Sigmoid colon (tissue), 7 donors: ENCODE results near the gene COL5A1. TPM values are rescaled to one million over a fixed set of nuclear protein-coding genes. Genes with fewer than 3 reads are reported as not detected.

Source experiments
- DNase-seq: peaks from one replicate; pipeline ENCODE4 v3.0.0-alpha.2; 2019
- H3K27ac ChIP-seq, 4 donors: fragments of 200-600 bp; sonication (generic); one replicate each; pipeline ENCODE4 v1.5.1; 2016 to 2019; ENCODE audit warnings: mild to moderate bottlenecking in 1 of 4
- H3K27me3 ChIP-seq, 3 donors: fragments of 200-600 bp; sonication (generic); one replicate each; pipeline ENCODE4 v1.5.1; 2019; ENCODE audit warnings: mild to moderate bottlenecking in 1 of 3
- H3K36me3 ChIP-seq, 4 donors: fragments of 200-600 bp; sonication (generic); one replicate each; pipeline ENCODE4 v1.5.1; 2016 to 2019
- H3K4me1 ChIP-seq, 4 donors: fragments of 200-600 bp; sonication (generic); one replicate each; pipeline ENCODE4 v1.5.1; 2017 to 2019
- H3K4me3 ChIP-seq, 4 donors: fragments of 200-600 bp; sonication (generic); one replicate each; pipeline ENCODE4 v1.5.1; 2017 to 2019; ENCODE audit warnings: mild to moderate bottlenecking in 2 of 4, moderate library complexity in 1 of 4
- H3K9me3 ChIP-seq, 4 donors: fragments of 200-600 bp in 3 of 4; sonication (generic) in 3 of 4; one replicate each; pipeline versions ENCODE4 v1.5.1 to v1.6.1; 2013 to 2019
- CTCF ChIP-seq, 4 experiments: fragments of 450-650 bp in 3 of 4; fragments of 200-600 bp in 1 of 4; IDR thresholded peaks; one replicate each; pipeline ENCODE4 v1.5.1; 2016 to 2019; ENCODE audit warnings: antibody characterized with exemption in 4 of 4, mild to moderate bottlenecking in 3 of 4, moderate library complexity in 2 of 4
- EP300 ChIP-seq, 4 donors: sonication (generic); formaldehyde crosslinking; IDR thresholded peaks; one replicate each; pipeline ENCODE4 v1.6.1; 2017; ENCODE audit warnings: antibody characterized with exemption in 4 of 4
- POLR2A ChIP-seq, 2 donors: fragments of 450-650 bp; IDR thresholded peaks; one replicate each; pipeline ENCODE4 v1.6.1; 2016; ENCODE audit warnings: antibody characterized with exemption in 2 of 2, mild to moderate bottlenecking in 2 of 2, moderate library complexity in 2 of 2
- POLR2AphosphoS5 ChIP-seq, 4 donors: sonication (generic); formaldehyde crosslinking; IDR thresholded peaks; one replicate each; pipeline ENCODE4 v1.6.1; 2017; ENCODE audit warnings: antibody characterized with exemption in 4 of 4
- WGBS, 2 donors: extraction: QIAGEN DNeasy Blood & Tissue Kit; methylation state at CpG; one replicate each; pipeline ENCODE4 v1.1.7; 2013; 5-methylcytosine and 5-hydroxymethylcytosine counted together
- intact Hi-C: fragments of 100-400 bp; cut with DNase I; formaldehyde crosslinking; loops from one replicate; pipeline ENCODE4 v1.15.1; 2023
- polyA plus RNA-seq, 3 donors: library from polyadenylated mRNA; stranded (reverse); fragments of 200-250 nt; gene quantifications; one replicate each; pipeline ENCODE4 v1.2.3, GENCODE V29; 2013
- total RNA-seq, 4 donors: library from RNA; depleted of rRNA; stranded (reverse); fragments of >200 nt; gene quantifications; one replicate each; pipeline ENCODE4 v1.1.0, GENCODE V29; 2016
- donor health status: healthy with polysubstance abuse.
- donor health status: Bipolar disorder and iron deficiency.
- donor health status: healthy.

Gene COL5A1
- total and polyA plus RNA-seq, 7 donors: 4.2 to 168 (median 24.2) TPM

- peak; percentile 53 for DNase-seq
Observed at GRCh38 chr9:134842321-134842720, 200.7 kb downstream of the COL5A1 start.

GRCh38 chr9:134843740-134844139 is 202.1 kb downstream of the COL5A1 start:
- Histone ChIP-seq H3K27me3 (no peaks in the 10 kb centered on the region), H3K4me1 (no peaks in the 10 kb centered on the region), H3K27ac (no peak overlapping the region), H3K36me3 (peaks cover 8 to 69% (median 25%) of the 10 kb centered on the region in 4 donors), H3K9me3 (no peaks in the 10 kb centered on the region), H3K4me3 (no peak overlapping the region)
- intact Hi-C loops: no loop called here
- TF ChIP-seq EP300 (IDR thresholded peaks at IDR 0.05) (no peak), POLR2AphosphoS5 (IDR thresholded peaks at IDR 0.05) (no peak), CTCF (IDR thresholded peaks at IDR 0.05) (no peak), POLR2A (IDR thresholded peaks at IDR 0.05) (no peak)
- DNase-seq: peak; percentile 34
- 71 to 86% methylated on average over 18 of the region's 18 CpGs for WGBS, 2 donors

More at GRCh38 chr9:134842321-134842720, 200.7 kb downstream of the COL5A1 start:
- Histone ChIP-seq H3K27ac (no peak overlapping the region), H3K4me3 (no peak overlapping the region), H3K4me1 (no peaks in the 10 kb centered on the region), H3K36me3 (peaks cover 8 to 84% (median 38%) of the 10 kb centered on the region in 4 donors), H3K9me3 (no peaks in the 10 kb centered on the region), H3K27me3 (no peaks in the 10 kb centered on the region)
- 64 to 85% methylated on average over 22 of the region's 22 CpGs for WGBS, 2 donors
- no peak for TF ChIP-seq POLR2A (IDR thresholded peaks at IDR 0.05)
- TF ChIP-seq EP300 (IDR thresholded peaks at IDR 0.05): no peak
- no peak for TF ChIP-seq CTCF (IDR thresholded peaks at IDR 0.05)
- no peak for TF ChIP-seq POLR2AphosphoS5 (IDR thresholded peaks at IDR 0.05)
- intact Hi-C loops: no loop called here

- peak; percentile 51 for DNase-seq
- intact Hi-C loops: no loop called here
- Histone ChIP-seq H3K4me3 (no peak overlapping the region), H3K27me3 (no peaks in the 10 kb centered on the region), H3K4me1 (no peaks in the 10 kb centered on the region), H3K9me3 (no peaks in the 10 kb centered on the region), H3K27ac (no peak overlapping the region), H3K36me3 (peaks cover 8 to 59% (median 24%) of the 10 kb centered on the region in 4 donors)
- WGBS, 2 donors: 73 to 81% methylated on average over 8 of the region's 8 CpGs
- TF ChIP-seq POLR2AphosphoS5 (IDR thresholded peaks at IDR 0.05) (no peak), CTCF (IDR thresholded peaks at IDR 0.05) (no peak), EP300 (IDR thresholded peaks at IDR 0.05) (no peak), POLR2A (IDR thresholded peaks at IDR 0.05) (no peak)
Observed at GRCh38 chr9:134844821-134845220, 203.2 kb downstream of the COL5A1 start.

- Histone ChIP-seq H3K36me3 (peaks cover 8 to 47% (median 24%) of the 10 kb centered on the region in 4 donors), H3K27ac (no peak overlapping the region), H3K4me3 (no peak overlapping the region), H3K4me1 (no peaks in the 10 kb centered on the region), H3K9me3 (no peaks in the 10 kb centered on the region), H3K27me3 (no peaks in the 10 kb centered on the region)
- WGBS, 2 donors: 78 to 86% methylated on average over 16 of the region's 16 CpGs
- DNase-seq: no peak
- TF ChIP-seq CTCF (IDR thresholded peaks at IDR 0.05): no peak
- intact Hi-C loops: no loop called here
Observed at GRCh38 chr9:134846187-134846586, 204.6 kb downstream of the COL5A1 start.

- TF ChIP-seq EP300 (IDR thresholded peaks at IDR 0.05): no peak
- no peak for TF ChIP-seq POLR2A (IDR thresholded peaks at IDR 0.05)
- no peak for TF ChIP-seq POLR2AphosphoS5 (IDR thresholded peaks at IDR 0.05)
- no peak for TF ChIP-seq CTCF (IDR thresholded peaks at IDR 0.05)
- Histone ChIP-seq H3K27ac (no peak overlapping the region), H3K9me3 (no peaks in the 10 kb centered on the region), H3K4me1 (no peaks in the 10 kb centered on the region), H3K4me3 (no peak overlapping the region), H3K36me3 (peaks cover 8 to 42% (median 22%) of the 10 kb centered on the region in 4 donors), H3K27me3 (no peaks in the 10 kb centered on the region)
- 79 to 80% methylated on average over 1 of the region's 1 CpG for WGBS, 2 donors
- no peak for DNase-seq
- intact Hi-C loops: no loop called here
Observed at GRCh38 chr9:134846699-134847098, 205.1 kb downstream of the COL5A1 start.
